Mucosa of stomach (tissue), 1 donor: ENCODE results near the gene TRIM40.

Experiments used
- H3K27me3 ChIP-seq: one replicate; pipeline ENCODE4 v1.7.0; 2013; ENCODE audit warnings: mild to moderate bottlenecking, low read length; ENCODE audit not compliant: control insufficient read depth, insufficient read depth
- H3K36me3 ChIP-seq: one replicate; pipeline ENCODE4 v1.7.0; 2013; ENCODE audit warnings: low read length; ENCODE audit not compliant: control insufficient read depth, insufficient read depth
- H3K4me1 ChIP-seq: one replicate; pipeline ENCODE4 v1.7.0; 2013; ENCODE audit warnings: mild to moderate bottlenecking, low read length; ENCODE audit not compliant: control insufficient read depth, insufficient read depth
- H3K4me3 ChIP-seq: one replicate; pipeline ENCODE4 v1.7.0; 2013; ENCODE audit warnings: low read length
- H3K9ac ChIP-seq: one replicate; pipeline ENCODE4 v1.7.0; 2013; ENCODE audit warnings: mild to moderate bottlenecking, low read length, moderate library complexity
- H3K9me3 ChIP-seq: one replicate; pipeline ENCODE4 v1.7.0; 2013; ENCODE audit warnings: mild to moderate bottlenecking, low read length, moderate library complexity; ENCODE audit not compliant: control insufficient read depth
- donor health status: Pancreatic carcinoma.

The TRIM40 gene

DNA sequence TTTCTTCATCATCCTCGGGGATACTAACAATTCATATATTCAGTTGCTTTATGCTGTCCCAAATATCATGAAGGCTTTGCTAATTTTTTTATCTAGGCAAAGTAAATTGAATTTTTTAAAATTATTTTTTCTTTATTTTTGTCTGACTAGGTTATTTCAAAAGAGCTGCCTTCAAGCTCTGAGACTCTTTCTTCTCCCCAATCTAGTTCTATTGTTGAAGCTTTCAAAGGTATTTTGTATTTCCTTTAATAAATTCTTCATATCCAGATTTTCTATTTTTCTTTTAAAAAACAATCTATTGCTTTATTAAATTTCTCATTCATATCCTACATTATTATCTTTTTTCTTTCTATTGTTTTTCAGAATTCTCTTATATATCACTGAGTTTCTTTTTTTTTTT lies 44.2 kb downstream of the TRIM40 start:
- H3K4me1 ChIP-seq: no peaks in the 10 kb centered on the region
- no peaks in the 10 kb centered on the region for H3K36me3 ChIP-seq
- no peaks in the 10 kb centered on the region for H3K9me3 ChIP-seq
- H3K27me3 ChIP-seq: no peaks in the 10 kb centered on the region
- H3K9ac ChIP-seq: no peak overlapping the region
- no peak overlapping the region for H3K4me3 ChIP-seq

DNA sequence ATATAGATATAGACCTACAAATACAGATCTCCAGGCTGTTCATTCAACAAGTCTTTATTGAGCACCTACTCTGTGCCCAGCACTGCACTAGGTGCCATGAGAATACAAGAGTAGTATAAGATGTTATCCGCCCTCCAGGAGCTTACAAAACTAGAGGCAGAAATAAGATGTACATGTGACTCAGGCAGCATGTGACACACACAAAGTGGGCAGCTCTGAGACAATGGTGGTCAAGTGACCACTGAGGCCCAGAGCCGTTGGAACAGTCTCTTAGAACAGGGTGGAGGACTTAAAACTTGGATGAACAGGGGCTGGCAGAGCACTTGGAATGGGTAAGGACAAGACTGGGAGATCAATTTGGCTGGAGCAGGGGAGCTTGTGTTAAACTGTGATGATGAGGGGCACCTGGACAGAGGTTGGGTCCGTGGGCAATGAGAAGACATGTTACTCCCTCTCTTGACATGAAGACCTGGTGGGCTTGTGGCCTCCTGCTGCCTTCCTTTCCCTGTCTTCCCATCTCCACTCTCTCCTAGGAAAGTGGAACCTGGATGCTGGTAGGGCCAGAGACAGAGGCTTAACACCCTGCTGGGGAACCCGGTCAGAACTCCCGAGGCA lies 48.6 kb downstream of the TRIM40 start:
- Histone ChIP-seq H3K27me3 (no peaks in the 10 kb centered on the region), H3K4me1 (no peaks in the 10 kb centered on the region), H3K9me3 (no peaks in the 10 kb centered on the region), H3K36me3 (peaks cover 4% of the 10 kb centered on the region), H3K4me3 (no peak overlapping the region), H3K9ac (no peak overlapping the region)

DNA sequence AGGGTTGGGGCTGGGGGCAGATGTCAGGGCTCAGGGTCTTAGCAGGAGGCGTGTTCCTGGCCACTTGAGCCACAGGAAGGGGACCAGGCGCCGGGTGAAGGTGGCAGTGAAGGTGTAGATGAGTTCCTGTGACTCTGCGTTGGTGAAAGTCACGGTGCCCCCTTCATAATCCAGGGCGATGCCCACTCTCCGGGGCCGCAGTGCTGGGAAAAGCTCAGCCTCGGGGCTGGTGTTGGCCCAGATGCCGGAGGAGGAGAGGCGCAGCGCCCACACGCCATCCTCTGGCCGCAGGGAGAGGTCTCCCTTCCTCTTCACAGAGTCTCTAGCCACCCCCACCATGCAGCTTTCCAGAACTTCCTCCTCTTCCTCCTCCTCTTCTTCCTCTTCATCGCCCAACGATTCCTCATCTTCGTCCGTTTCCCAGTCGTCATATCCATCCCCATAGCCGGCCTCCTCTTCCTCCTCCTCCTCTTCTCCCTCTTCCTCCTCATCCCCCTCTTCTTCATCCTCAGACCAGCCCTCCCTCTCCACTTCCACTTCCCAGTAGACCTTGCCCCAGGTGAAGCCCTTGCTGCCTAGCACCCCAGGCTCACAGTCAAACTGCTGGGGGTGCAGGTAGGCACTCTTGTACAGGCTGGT lies 50.0 kb downstream of the TRIM40 start:
- Histone ChIP-seq H3K4me1 (no peaks in the 10 kb centered on the region), H3K9ac (no peak overlapping the region), H3K9me3 (no peaks in the 10 kb centered on the region), H3K4me3 (no peak overlapping the region), H3K27me3 (no peaks in the 10 kb centered on the region), H3K36me3 (peaks cover 9% of the 10 kb centered on the region)

DNA sequence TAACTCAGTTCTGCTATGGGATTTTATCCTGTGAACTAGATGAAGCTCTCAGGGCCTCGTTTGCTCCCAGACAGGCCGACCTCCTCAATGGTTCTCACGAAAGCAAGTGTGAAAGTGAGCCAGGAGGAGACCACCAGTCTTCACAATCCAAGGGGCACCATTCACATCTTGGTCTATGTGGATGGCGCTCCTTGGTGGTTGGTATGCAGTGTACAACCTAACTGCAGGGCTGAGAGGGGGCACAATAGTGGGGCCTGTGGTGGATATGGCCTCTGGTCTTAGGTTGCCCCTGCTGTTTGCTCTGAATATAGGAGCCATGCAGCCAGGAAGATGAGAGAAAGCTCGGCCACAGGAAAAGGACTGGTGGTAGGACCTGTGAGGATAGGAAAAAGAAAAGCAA lies 52.6 kb downstream of the TRIM40 start:
- no peak overlapping the region for H3K9ac ChIP-seq
- H3K4me1 ChIP-seq: no peaks in the 10 kb centered on the region
- H3K9me3 ChIP-seq: no peaks in the 10 kb centered on the region
- peaks cover 14% of the 10 kb centered on the region for H3K36me3 ChIP-seq
- no peak overlapping the region for H3K4me3 ChIP-seq
- no peaks in the 10 kb centered on the region for H3K27me3 ChIP-seq

DNA sequence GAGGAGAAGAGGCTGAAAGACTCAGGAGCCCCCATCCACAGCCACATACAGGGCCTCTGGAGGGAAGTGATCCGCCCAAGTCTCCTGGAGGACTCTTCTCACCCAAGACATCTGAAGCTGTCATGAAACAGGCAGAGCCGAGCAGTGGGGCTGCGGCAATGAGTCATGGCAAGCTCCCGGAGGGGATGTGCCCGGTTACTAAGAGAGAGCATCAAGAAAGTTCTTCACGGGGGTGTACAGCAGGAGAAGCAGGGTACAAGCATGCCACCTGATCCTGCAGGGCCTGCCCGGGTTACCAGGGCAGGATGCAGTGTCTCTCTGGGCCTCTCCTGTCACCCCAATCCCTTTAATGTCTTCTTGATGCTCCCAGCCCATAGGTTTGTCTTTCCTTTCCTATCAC lies 56.1 kb downstream of the TRIM40 start:
- H3K9ac ChIP-seq: no peak overlapping the region
- no peaks in the 10 kb centered on the region for H3K4me1 ChIP-seq
- no peaks in the 10 kb centered on the region for H3K27me3 ChIP-seq
- peaks cover 10% of the 10 kb centered on the region for H3K36me3 ChIP-seq
- H3K9me3 ChIP-seq: no peaks in the 10 kb centered on the region
- no peak overlapping the region for H3K4me3 ChIP-seq

DNA sequence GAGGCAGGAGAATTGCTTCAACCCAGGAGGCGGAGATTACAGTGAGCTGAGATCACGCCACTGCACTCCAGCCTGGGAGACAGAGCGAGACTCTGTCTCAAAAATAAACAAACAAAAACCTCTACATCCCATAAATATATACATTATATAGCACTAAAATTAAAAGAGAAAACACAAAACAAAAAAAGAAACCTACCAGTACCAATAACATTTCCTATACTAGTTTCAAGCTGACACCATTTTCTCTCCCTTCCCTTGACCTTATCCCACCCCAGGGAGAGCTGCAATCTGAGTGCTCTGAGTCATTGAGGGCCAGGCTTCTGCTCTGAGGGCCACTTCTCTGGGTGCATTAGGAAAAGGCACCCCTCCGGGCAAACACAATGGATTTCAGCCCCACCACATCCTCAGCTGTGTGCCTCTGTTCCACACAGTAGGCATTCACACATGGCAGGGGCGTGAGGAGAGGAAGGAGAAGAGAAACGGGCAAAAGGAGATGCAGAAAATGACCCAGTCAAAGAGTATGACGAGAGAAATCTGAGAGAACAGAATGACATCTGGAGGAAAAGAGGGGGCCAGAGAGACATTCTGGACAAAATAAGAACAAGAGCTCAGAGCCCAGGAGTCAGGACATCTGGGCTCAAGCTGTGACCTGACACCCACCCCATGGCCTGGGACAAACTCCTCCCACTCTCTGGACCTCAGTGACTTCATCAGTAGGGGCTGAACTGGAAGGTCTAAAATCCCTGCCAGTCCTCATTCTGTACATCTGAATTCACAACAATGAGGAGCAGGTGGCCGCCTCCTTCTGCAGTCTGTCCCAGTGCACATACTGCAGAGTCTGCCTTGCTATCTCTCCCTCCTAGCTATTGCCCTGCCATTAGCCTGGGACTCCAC lies 59.1 kb downstream of the TRIM40 start:
- H3K27me3 ChIP-seq: no peaks in the 10 kb centered on the region
- H3K36me3 ChIP-seq: peaks cover 19% of the 10 kb centered on the region

DNA sequence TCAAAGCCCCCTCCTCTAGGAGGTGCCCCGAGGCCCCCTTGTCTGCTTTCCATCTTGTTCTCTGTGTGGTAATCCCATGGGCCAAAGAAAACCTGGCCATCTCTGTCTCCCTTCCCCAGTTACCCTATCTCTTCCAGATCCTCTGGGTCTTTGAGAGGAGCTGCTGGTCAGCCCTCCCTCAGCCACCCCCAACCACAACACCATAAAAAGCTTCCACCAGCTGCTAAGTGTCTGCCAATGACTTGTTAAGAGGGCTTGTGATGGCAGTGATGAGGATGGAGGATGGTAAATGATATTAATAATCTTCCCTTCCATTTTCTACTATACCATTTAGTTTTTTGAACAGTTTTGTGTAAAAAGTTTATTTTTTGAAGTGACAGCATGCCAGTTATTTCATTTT lies 60.0 kb downstream of the TRIM40 start:
- H3K4me3 ChIP-seq: no peak overlapping the region
- no peaks in the 10 kb centered on the region for H3K4me1 ChIP-seq
- no peaks in the 10 kb centered on the region for H3K27me3 ChIP-seq
- no peaks in the 10 kb centered on the region for H3K9me3 ChIP-seq
- peaks cover 14% of the 10 kb centered on the region for H3K36me3 ChIP-seq
- H3K9ac ChIP-seq: no peak overlapping the region

More for the DNA sequence above, 59.1 kb downstream of the TRIM40 start:
- Histone ChIP-seq H3K4me1 (no peaks in the 10 kb centered on the region), H3K4me3 (no peak overlapping the region), H3K9me3 (no peaks in the 10 kb centered on the region), H3K9ac (no peak overlapping the region)

DNA sequence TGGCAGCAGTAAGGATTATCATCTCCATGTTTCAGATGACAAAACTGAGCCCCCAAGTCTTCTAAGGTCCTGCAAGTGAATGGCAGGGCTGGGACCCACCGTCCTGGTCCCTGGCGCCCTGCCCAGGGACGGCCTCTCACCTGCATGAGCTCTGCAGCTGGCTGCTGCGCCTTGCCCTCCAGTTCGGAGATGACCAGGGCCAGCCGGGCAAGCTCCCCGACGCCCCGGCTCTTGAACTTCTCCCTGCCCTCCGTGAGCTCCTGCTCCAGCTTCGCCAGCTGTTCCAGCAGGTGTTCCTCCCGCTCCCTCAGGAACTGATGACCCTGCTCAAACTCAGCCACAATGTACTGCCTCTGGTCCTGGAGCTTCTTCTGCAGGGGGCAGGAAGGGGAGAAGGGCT lies 60.4 kb downstream of the TRIM40 start:
- H3K36me3 ChIP-seq: peaks cover 10% of the 10 kb centered on the region
- H3K9ac ChIP-seq: no peak overlapping the region
- H3K4me3 ChIP-seq: no peak overlapping the region
- no peaks in the 10 kb centered on the region for H3K4me1 ChIP-seq
- H3K9me3 ChIP-seq: no peaks in the 10 kb centered on the region
- H3K27me3 ChIP-seq: no peaks in the 10 kb centered on the region
